Hepatocyte (in vitro differentiated cells): ENCODE measurements around the gene SLAMF7.

Experiments
- CTCF ChIP-seq: fragments of 200-600 bp; sonication (generic); IDR thresholded peaks from 2 replicates; pipeline ENCODE4 v1.5.1; 2016; ENCODE audit warnings: antibody characterized with exemption, mild to moderate bottlenecking; ENCODE audit not compliant: poor library complexity
- EZH2 ChIP-seq: fragments of 200-600 bp; sonication (generic); IDR thresholded peaks from 2 replicates; pipeline ENCODE4 v1.6.1; 2016; ENCODE audit warnings: antibody characterized with exemption, mild to moderate bottlenecking, borderline replicate concordance
- EZH2phosphoT487 ChIP-seq: fragments of 200-600 bp; sonication (generic); IDR thresholded peaks from one replicate; pipeline ENCODE4 v1.6.1; 2018; ENCODE audit warnings: antibody characterized with exemption, mild to moderate bottlenecking, low read depth, moderate library complexity; ENCODE audit not compliant: unreplicated experiment, severe bottlenecking

DNA sequence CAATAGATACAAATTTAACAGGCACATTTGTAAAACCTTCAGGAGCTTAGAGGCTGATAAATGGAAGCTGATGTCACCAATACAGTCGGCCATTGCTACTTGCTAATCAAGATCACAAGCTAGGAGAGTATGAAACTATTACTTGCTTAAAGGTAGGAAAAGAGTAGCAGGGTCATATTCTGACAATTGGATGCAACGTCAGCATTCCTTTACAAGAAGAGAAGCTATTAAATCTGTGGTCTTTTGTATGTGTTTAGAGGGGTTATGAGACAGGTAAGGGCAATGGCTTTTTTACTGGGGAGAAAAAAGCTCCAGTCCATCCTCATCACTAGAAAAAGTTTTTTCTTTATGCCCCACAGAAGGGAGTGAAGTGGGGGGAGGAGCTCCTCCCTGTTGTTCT, 15.7 kb upstream of the SLAMF7 start:
- TF ChIP-seq CTCF, result no peak
- TF ChIP-seq EZH2, result no peak
- TF ChIP-seq EZH2phosphoT487, result no peak
